GM21515 (cell line): ENCODE measurements around the gene PXN.
"Not testable (repeated sequence)": the region's sequence is repeated elsewhere in the genome, so short reads cannot be mapped to it uniquely, and the experiment has no call there.

Source experiments
- ATAC-seq: cut with Tn5 transposase; IDR thresholded peaks from one replicate; pipeline ENCODE4 v1.9.1; 2021; ENCODE audit not compliant: unreplicated experiment

The PXN gene

DNA sequence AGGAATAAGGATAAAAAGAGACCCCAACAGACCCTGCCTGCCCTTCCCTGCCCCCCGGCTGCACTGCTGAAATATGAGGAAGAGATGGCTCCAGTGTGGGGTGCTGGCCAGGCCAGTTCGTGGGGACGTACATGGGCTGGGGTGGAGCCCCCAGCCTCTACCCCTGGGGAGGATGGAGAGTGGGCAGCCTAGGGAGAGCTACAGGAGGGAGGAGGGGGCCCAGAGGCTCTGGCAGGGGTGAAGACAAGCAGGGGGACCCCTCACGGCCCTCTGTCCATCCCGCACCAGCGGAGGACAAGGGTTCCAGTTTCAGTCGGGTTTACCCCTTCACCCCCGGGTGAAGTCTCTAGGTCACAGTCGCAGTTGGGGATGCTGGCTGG is 53.6 kb downstream of the PXN start:
- no peak for ATAC-seq

GRCh38 chr12:120211243-120211903 is 54.2 kb downstream of the PXN start:
- no peak for ATAC-seq

DNA sequence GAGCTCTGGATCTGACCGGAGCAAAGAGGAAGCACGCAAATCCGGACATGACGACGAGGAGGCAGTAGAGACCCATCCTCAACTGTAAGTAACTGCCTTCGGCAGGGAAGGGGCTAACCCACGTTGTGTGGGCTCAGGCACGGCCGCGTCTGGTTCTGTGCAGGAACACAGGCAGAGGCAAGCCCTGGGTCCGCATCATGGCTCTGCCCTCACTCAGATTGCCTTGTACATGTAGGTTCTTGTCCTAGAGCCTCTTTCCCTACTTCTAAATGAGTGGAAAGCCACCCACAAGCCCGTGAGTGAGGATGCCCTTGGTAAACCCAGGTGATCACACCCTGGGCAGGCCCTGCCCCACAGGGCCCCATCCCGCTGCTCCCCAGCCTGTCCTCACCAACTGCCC is 55.7 kb downstream of the PXN start:
- no peak for ATAC-seq

- ATAC-seq: no peak
Observed at GRCh38 chr12:120207227-120207626, 58.3 kb downstream of the PXN start.

DNA sequence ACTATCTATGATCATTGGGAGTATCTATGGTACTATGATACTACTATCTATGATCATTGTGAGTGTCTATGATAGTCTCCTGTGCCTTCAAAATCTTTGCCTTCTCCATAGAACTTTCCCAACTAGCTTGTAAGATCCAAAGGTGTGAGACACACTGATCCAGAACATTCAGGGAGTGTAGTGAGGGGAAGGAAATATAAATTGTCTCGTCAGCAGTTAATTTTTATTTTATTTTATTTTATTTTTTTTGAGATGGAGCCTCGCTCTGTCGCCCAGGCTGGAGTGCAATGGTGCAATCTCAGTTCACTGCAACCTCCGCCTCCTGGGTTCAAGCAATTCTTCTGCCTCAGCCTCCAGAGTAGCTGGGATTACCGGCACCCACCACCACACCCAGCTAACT is 58.7 kb downstream of the PXN start:
- ATAC-seq: not testable (repeated sequence)

DNA sequence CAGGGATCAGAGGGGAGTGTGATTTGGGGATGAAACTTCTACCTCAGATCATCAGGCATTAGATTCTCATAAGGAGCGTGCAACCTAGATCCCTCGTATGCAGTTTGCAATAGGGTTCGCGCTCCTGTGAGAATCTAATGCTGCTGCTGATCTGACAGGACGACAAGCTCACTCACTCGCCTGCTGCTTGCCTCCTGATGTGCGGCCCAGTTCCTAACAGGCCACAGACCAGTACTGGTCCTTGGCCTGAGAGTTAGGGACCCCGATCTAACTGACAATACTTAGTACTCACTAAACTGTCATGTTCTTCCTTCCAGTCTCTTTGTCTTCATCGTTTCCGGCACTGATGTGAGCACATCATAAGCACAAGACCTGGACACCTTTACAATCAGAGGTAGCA is 59.3 kb downstream of the PXN start:
- ATAC-seq: no peak

- ATAC-seq: no peak
Observed at GRCh38 chr12:120204171-120204570, 61.4 kb downstream of the PXN start.

- no peak for ATAC-seq
Observed at GRCh38 chr12:120200364-120200800, 65.1 kb downstream of the PXN start.

DNA sequence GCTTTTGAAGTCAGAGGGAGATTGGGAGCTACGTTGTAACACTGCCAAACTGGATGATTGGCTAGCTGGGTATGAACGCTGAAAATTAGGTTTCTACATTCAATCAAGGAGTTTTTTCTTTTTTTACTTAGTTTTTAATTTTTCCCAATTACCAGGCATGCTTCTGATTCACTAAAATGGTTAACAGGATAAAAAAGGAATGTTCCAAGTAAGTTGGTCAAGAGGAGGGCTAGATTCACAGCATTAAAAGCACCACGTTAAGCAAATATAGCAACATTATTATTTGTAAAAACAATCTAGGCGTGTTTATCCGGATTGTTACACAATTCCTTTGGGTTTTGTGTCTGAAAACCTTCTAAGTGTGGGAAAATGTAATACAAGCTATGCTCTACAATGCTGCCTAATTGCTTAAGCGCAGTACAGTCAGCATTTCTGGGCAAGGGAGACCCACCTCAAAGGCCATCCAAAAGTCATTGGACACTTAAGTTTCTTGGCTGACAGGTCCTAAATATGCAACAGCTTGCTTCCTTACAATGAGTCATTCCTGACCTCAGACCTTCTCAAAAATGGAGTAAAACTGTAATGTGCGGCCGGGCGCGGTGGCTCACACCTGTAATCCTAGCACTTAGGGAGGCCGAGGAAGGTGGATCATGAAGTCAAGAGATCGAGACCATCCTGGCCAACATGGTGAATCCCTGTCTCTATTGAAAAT is 65.8 kb downstream of the PXN start:
- no peak for ATAC-seq

DNA sequence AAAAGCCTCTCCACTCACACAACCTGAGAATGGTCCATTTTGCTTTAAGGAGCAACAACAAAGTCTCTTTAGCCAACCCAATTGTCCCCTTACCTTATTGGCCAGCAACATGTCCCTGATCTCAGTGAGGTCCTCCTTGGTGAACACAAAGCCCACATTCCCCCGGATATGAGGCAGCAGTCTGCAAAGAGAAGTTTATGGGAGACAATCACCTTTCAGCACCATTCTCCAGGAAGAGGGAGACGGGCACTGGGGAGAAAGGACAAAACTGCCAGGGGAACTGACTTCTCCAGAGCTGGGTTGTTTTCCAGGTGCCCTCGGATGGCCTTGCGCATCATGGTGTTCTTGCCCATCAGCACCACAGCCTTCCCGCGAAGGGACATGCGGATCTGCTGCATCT is 66.5 kb downstream of the PXN start:
- ATAC-seq: no peak

DNA sequence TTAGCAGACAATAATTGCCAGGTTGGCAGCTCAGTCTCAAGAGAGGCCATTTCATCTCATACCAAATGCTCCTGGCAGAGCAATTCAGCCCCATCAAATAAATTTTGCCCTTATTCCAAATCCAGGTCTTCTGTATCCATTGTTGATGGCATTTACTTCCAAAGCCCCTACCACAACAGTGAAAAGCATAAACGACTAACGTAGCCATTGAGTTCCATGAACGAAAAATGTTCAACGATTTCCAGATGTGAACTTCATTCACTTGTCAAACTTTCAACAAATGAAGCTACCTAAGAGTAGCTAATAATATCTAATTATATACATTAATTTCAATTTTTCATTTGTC is 68.0 kb downstream of the PXN start:
- no peak for ATAC-seq

- not testable (repeated sequence) for ATAC-seq
Observed at GRCh38 chr12:120196817-120197541, 68.6 kb downstream of the PXN start.

DNA sequence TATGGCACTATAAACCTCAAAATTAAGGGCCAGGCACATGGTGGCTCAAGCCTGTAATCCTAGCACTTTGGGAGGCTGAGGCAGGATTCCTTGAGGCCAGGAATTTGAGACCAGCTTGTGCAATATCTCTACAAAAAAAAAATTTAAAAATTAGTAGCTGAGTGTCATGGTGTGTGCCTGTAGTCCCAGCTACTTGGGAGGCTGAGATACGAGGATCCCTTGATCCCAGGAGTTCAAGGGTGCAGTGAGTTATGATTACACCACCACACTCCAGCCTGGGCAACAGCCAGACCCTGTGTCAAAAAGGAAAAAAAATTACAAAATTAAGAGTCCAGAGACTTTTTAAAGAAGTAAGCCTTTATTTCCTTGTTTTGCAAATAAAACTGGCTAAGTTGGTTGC is 69.2 kb downstream of the PXN start:
- ATAC-seq: no peak

- ATAC-seq: peak; percentile 59
Observed at GRCh38 chr12:120194534-120195395, 70.8 kb downstream of the PXN start, which contains the start of gene GCN1. GCN1 (minus strand) TSS chr12:120194715; CDS start chr12:120194697, 18 bp downstream.

- no peak for ATAC-seq
Observed at GRCh38 chr12:120194226-120194533, 71.3 kb downstream of the PXN start.

- ATAC-seq: not testable (repeated sequence)
Observed at GRCh38 chr12:120193286-120193685, 72.2 kb downstream of the PXN start.

DNA sequence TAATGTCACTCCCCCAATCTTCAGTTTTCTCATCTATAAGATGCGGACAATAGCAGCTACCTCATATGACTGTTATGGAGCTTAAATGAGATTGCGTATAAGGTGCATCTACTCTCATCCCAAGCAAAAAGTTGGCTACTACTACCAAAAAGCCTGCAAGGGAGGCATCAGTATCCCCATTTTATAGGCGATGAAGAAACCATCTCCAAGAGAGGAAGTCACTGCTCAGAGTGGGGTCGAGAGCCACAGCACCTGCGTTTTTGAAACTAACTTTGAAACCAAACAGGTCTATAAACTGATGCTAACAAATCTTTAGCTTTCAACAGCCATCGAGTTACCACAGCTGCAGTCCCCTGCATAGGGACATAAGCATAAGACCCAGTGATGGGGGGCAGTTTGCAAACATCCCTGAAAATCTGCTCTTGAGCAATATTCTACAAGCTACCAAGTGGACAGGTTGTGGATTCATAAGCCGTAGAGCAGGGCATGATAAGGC is 74.5 kb downstream of the PXN start:
- ATAC-seq: no peak

DNA sequence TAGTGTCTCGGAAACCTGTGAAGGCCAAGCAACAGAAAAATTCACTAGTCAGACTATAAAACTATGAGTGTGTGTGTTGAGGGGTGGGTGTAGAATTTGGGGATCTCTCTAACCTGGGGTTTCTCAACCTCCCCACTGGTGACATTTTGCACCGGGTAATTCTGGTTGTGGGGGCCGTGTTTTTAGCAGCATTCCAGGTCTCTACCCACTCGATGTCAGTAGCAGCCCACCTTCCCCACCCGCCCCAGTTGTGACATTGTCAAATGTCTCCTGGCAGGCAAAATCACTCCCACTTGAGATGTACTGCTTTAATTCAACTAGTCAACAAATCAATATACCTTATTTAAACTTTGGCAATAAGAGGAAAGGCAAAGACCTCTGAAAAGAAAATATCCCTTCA is 75.1 kb downstream of the PXN start:
- ATAC-seq: no peak

DNA sequence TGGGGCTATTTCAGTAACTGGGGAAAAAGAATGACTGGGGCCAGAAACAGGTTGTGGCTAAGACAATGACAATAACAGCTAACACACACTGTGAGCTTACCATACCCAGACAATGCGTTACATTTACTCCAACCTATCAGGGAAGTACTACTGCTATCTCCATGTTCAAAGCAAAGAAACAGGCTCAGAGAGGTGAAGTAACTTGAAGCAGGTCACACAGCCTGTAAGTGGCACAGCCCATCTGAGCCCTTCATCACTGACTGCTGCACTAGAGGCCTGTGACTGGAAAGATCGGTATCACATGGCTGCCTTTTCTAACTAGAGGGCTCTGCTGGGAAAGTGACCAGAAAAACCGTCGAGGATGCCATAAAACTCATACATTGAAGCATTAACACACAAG is 78.9 kb downstream of the PXN start:
- ATAC-seq: no peak

DNA sequence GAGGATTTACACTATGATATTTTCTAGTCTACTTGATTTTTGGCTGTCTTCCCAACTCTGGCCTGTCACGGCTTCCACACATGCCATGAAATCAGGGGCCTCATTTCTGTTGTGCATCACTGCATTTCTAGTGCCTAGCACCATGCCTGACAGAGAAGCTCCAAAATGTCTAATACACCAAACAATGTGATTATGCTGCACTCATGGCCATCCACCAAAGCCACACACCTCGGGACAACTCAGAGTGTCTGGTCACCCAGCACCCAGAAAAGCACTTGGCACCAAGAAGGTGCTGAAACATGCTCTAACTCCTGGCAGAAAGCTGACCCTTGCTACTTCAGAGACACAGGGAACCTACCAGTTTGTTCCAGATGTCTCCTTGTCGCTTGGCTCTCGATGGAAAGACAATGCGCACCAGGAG is 82.3 kb downstream of the PXN start:
- no peak for ATAC-seq

- no peak for ATAC-seq
Observed at GRCh38 chr12:120181991-120182631, 83.4 kb downstream of the PXN start.
